Large intestine (tissue), 12 donors: ENCODE data around the gene MST1R. TPM values are rescaled to one million over a fixed set of nuclear protein-coding genes. Genes with fewer than 3 reads are reported as not detected.
"Not testable (repeated sequence)": the region's sequence is repeated elsewhere in the genome, so short reads cannot be mapped to it uniquely, and the experiment has no call there.

ENCODE experiments used
- DNase-seq, 2 donors: peaks; one replicate each; pipeline versions ENCODE4 v3.0.0 to v3.0.0-alpha.2; 2013
- H3K27ac ChIP-seq: one replicate; pipeline ENCODE4 v1.5.1; 2013; ENCODE audit warnings: low read length
- H3K27me3 ChIP-seq: 2 replicates; pipeline ENCODE4 v1.6.1; 2013; ENCODE audit warnings: low read length; ENCODE audit not compliant: control insufficient read depth, insufficient read depth
- H3K36me3 ChIP-seq: 2 replicates; pipeline ENCODE4 v1.6.1; 2013; ENCODE audit warnings: low read length; ENCODE audit not compliant: control insufficient read depth, insufficient read depth
- H3K4me1 ChIP-seq: one replicate; pipeline ENCODE4 v1.6.1; 2013; ENCODE audit warnings: low read length; ENCODE audit not compliant: control insufficient read depth, insufficient read depth
- H3K4me3 ChIP-seq: one replicate; pipeline ENCODE4 v1.5.1; 2013; ENCODE audit warnings: low read length
- H3K9me3 ChIP-seq: one replicate; pipeline ENCODE4 v1.6.1; 2013; ENCODE audit warnings: mild to moderate bottlenecking, low read depth, low read length, moderate library complexity; ENCODE audit not compliant: control insufficient read depth
- WGBS: methylation state at CpG from one replicate; pipeline ENCODE4 v1.1.5; 2013; ENCODE audit warnings: low lambda C conversion rate; ENCODE audit not compliant: insufficient coverage; 5-methylcytosine and 5-hydroxymethylcytosine counted together
- long read RNA-seq, 11 donors: transcript quantifications; one replicate each; lab custom pipeline, GENCODE V29; 2026
- polyA plus RNA-seq: library from polyadenylated mRNA; unstranded; fragments of 120-200 nt; gene quantifications from one replicate; pipeline ENCODE4 v1.2.1, GENCODE V29; 2013

The MST1R gene
- 49.8 TPM for polyA plus RNA-seq
- long read RNA-seq, donor 1 = 0 reads
- long read RNA-seq, donor 2, partial matches to known transcripts = 29 of 29 reads
- long read RNA-seq, donor 2, other reads (novel, unspliced or antisense) = 0 of 29 reads
- long read RNA-seq, donor 3 = 0 reads
- long read RNA-seq, donor 4 = 0 reads
- long read RNA-seq, donor 5 = 0 reads
- long read RNA-seq, donor 6, full-length matches to known transcripts = 3 of 3 reads
- long read RNA-seq, donor 6, partial matches to known transcripts = 0 of 3 reads
- long read RNA-seq, donor 6, other reads (novel, unspliced or antisense) = 0 of 3 reads
- long read RNA-seq, donor 7 = 0 reads
- long read RNA-seq, donor 8, partial matches to known transcripts = 9 of 9 reads
- long read RNA-seq, donor 8, other reads (novel, unspliced or antisense) = 0 of 9 reads
- long read RNA-seq, donor 9 = 0 reads
- long read RNA-seq, donor 10, full-length matches to known transcripts = 3 of 19 reads
- long read RNA-seq, donor 10, partial matches to known transcripts = 16 of 19 reads
- long read RNA-seq, donor 10, other reads (novel, unspliced or antisense) = 0 of 19 reads
- long read RNA-seq, donor 11, full-length matches to known transcripts = 1 of 1 reads
- long read RNA-seq, donor 11, partial matches to known transcripts = 0 of 1 reads
- long read RNA-seq, donor 11, other reads (novel, unspliced or antisense) = 0 of 1 reads

GRCh38 chr3:49903451-49904424, at the start of gene MST1R:
MST1R (minus strand) TSS chr3:49903873; CDS start chr3:49903609, 264 bp downstream.
- no CpG with 5 or more reads among the region's 65 CpGs for WGBS
- Histone ChIP-seq H3K9me3 (peaks cover 12% of the 10 kb centered on the region), H3K27me3 (no peaks in the 10 kb centered on the region), H3K4me3 (peak within 1 kb of the TSS; percentile 62), H3K36me3 (peaks cover 3% of the 10 kb centered on the region), H3K4me1 (peaks cover 82% of the 10 kb centered on the region), H3K27ac (peak within 1 kb of the TSS; percentile 76)
- peak; percentile 90 to 95 for DNase-seq

- no peak for DNase-seq
- WGBS = no CpG with 5 or more reads among the region's 6 CpGs
- no peaks in the 10 kb centered on the region for H3K4me1 ChIP-seq
Measured at GRCh38 chr3:49952924-49953323, 49.3 kb upstream of the MST1R start.

GRCh38 chr3:49942651-49943050, 39.0 kb upstream of the MST1R start:
- H3K27me3 ChIP-seq = no peaks in the 10 kb centered on the region
- DNase-seq = no peak
- H3K4me3 ChIP-seq = no peak overlapping the region
- no CpG with 5 or more reads among the region's 2 CpGs for whole genome bisulfite sequencing
- no peak overlapping the region for H3K27ac ChIP-seq
- H3K9me3 ChIP-seq = no peaks in the 10 kb centered on the region
- peaks cover 7% of the 10 kb centered on the region for H3K36me3 ChIP-seq
- peaks cover 7% of the 10 kb centered on the region for H3K4me1 ChIP-seq

More at GRCh38 chr3:49952924-49953323, 49.3 kb upstream of the MST1R start:
- Histone ChIP-seq H3K9me3 (no peaks in the 10 kb centered on the region), H3K36me3 (peaks cover 4% of the 10 kb centered on the region), H3K27ac (no peak overlapping the region), H3K4me3 (no peak overlapping the region), H3K27me3 (no peaks in the 10 kb centered on the region)

GRCh38 chr3:49940667-49941249, 37.1 kb upstream of the MST1R start:
- Histone ChIP-seq H3K4me1 (peaks cover 12% of the 10 kb centered on the region), H3K27ac (peak overlapping the region; percentile 96), H3K27me3 (no peaks in the 10 kb centered on the region), H3K4me3 (peak overlapping the region; percentile 88), H3K36me3 (peaks cover under 1% of the 10 kb centered on the region), H3K9me3 (no peaks in the 10 kb centered on the region)
- peak in 1 of 2 donors; percentile 33 for DNase-seq
- 25% methylated on average over 2 of the region's 23 CpGs for WGBS

- H3K36me3 ChIP-seq = no peaks in the 10 kb centered on the region
- peak within 1 kb of the TSS; percentile 96 for H3K27ac ChIP-seq
- WGBS = no CpG with 5 or more reads among the region's 74 CpGs
- no peaks in the 10 kb centered on the region for H3K27me3 ChIP-seq
- DNase-seq = peak; percentile 98 to 99
- H3K9me3 ChIP-seq = no peaks in the 10 kb centered on the region
- H3K4me3 ChIP-seq = peak within 1 kb of the TSS; percentile 88
- H3K4me1 ChIP-seq = peaks cover 12% of the 10 kb centered on the region
Measured at GRCh38 chr3:49939858-49940666, 36.4 kb upstream of the MST1R start, which contains the start of gene RBM6. RBM6 (plus strand) TSS chr3:49940150; CDS start chr3:49962642, 22,492 bp downstream.

- H3K4me3 ChIP-seq = no peak overlapping the region
- H3K9me3 ChIP-seq = no peaks in the 10 kb centered on the region
- no peaks in the 10 kb centered on the region for H3K27me3 ChIP-seq
- H3K4me1 ChIP-seq = peaks cover 12% of the 10 kb centered on the region
- 100% methylated on average over 1 of the region's 3 CpGs for WGBS
- H3K27ac ChIP-seq = peak overlapping the region; percentile 61
- peak; percentile 68 to 81 for DNase-seq
- H3K36me3 ChIP-seq = no peaks in the 10 kb centered on the region
Measured at GRCh38 chr3:49937090-49937489, 33.4 kb upstream of the MST1R start.

- H3K4me3 ChIP-seq, H3K27me3 ChIP-seq, H3K36me3 ChIP-seq, H3K27ac ChIP-seq, DNase-seq, H3K9me3 ChIP-seq: not testable (repeated sequence)
- peaks cover 37% of the 10 kb centered on the region for H3K4me1 ChIP-seq
- WGBS = no CpG with 5 or more reads among the region's 15 CpGs
Measured at GRCh38 chr3:49932281-49932680, 28.6 kb upstream of the MST1R start.

- peak overlapping the region; percentile 83 for H3K27ac ChIP-seq
- H3K4me1 ChIP-seq = peaks cover 41% of the 10 kb centered on the region
- WGBS = no CpG with 5 or more reads among the region's 1 CpG
- no peaks in the 10 kb centered on the region for H3K9me3 ChIP-seq
- no peak overlapping the region for H3K4me3 ChIP-seq
- peak; percentile 45 to 87 for DNase-seq
- no peaks in the 10 kb centered on the region for H3K36me3 ChIP-seq
- H3K27me3 ChIP-seq = no peaks in the 10 kb centered on the region
Measured at GRCh38 chr3:49930922-49931321, 27.2 kb upstream of the MST1R start.

- Histone ChIP-seq H3K4me1 (peaks cover 48% of the 10 kb centered on the region), H3K9me3 (no peaks in the 10 kb centered on the region), H3K27ac (peak overlapping the region; percentile 83), H3K4me3 (peak overlapping the region; percentile 87), H3K27me3 (no peaks in the 10 kb centered on the region), H3K36me3 (no peaks in the 10 kb centered on the region)
- WGBS = 0% methylated on average over 1 of the region's 16 CpGs
- DNase-seq = no peak
Measured at GRCh38 chr3:49930168-49930690, 26.6 kb upstream of the MST1R start.
